GM21381 (cell line): ENCODE data around the gene SP3.

Experiments
- ATAC-seq: cut with Tn5 transposase; IDR thresholded peaks from one replicate; pipeline ENCODE4 v1.9.1; 2021; ENCODE audit warnings: mild to moderate bottlenecking, moderate library complexity; ENCODE audit not compliant: unreplicated experiment

The SP3 gene

GRCh38 chr2:173965372-173966025, at the start of gene SP3:
Gene SP3 (minus strand): TSS chr2:173965373. CDS start chr2:173965171, 202 bp downstream.
- ATAC-seq, result peak; percentile 71

GRCh38 chr2:174014699-174015070, 49.5 kb upstream of the SP3 start:
- no peak for ATAC-seq

GRCh38 chr2:174014011-174014698, 49.0 kb upstream of the SP3 start:
- ATAC-seq, result no peak

GRCh38 chr2:174013315-174013751, 48.2 kb upstream of the SP3 start:
- no peak for ATAC-seq

- no peak for ATAC-seq
These were observed 47.5 kb upstream of the SP3 start for GRCh38 chr2:174012347-174013314.

GRCh38 chr2:174011796-174012195, 46.6 kb upstream of the SP3 start:
- ATAC-seq, result no peak

GRCh38 chr2:174011173-174011572, 46.0 kb upstream of the SP3 start:
- no peak for ATAC-seq

GRCh38 chr2:174009488-174010223, 44.5 kb upstream of the SP3 start:
- no peak for ATAC-seq

- ATAC-seq, result no peak
These were observed 43.5 kb upstream of the SP3 start for GRCh38 chr2:174008720-174009119.

GRCh38 chr2:174007010-174007409, 41.8 kb upstream of the SP3 start:
- ATAC-seq, result no peak

GRCh38 chr2:174005801-174006419, 40.7 kb upstream of the SP3 start:
- ATAC-seq, result no peak

GRCh38 chr2:174004905-174005605, 39.9 kb upstream of the SP3 start:
- ATAC-seq, result no peak

GRCh38 chr2:174003720-174004695, 38.8 kb upstream of the SP3 start:
- ATAC-seq, result no peak

GRCh38 chr2:174002679-174003078, 37.5 kb upstream of the SP3 start:
- no peak for ATAC-seq

- no peak for ATAC-seq
These were observed 35.9 kb upstream of the SP3 start for GRCh38 chr2:174001107-174001506.

- ATAC-seq, result no peak
These were observed 34.6 kb upstream of the SP3 start for GRCh38 chr2:173999724-174000123.

- ATAC-seq, result no peak
These were observed 34.1 kb upstream of the SP3 start for GRCh38 chr2:173999272-173999671.

- ATAC-seq, result no peak
These were observed 33.2 kb upstream of the SP3 start for GRCh38 chr2:173998386-173998785.

- no peak for ATAC-seq
These were observed 32.6 kb upstream of the SP3 start for GRCh38 chr2:173997753-173998152.
